Nephron progenitor cell (in vitro differentiated cells): Measurements from ENCODE around the gene KRTAP5-1.
"Not testable (repeated sequence)": the region's sequence is repeated elsewhere in the genome, so short reads cannot be mapped to it uniquely, and the experiment has no call there.

Experiments used
- DNase-seq: peaks from one replicate; pipeline ENCODE4 v3.0.0; 2021
- H3K27ac Mint-ChIP-seq: 2 replicates; pipeline ENCODE4 v1.8.0; 2021; ENCODE audit warnings: mild to moderate bottlenecking, moderate library complexity, mixed read lengths
- H3K27me3 Mint-ChIP-seq: 2 replicates; pipeline ENCODE4 v1.8.0; 2021; ENCODE audit warnings: mild to moderate bottlenecking, low read depth, mixed read lengths; ENCODE audit not compliant: poor library complexity
- H3K36me3 Mint-ChIP-seq: 2 replicates; pipeline ENCODE4 v1.8.0; 2021; ENCODE audit warnings: low read depth, mixed read lengths
- H3K4me1 Mint-ChIP-seq: 2 replicates; pipeline ENCODE4 v1.8.0; 2021; ENCODE audit warnings: mixed read lengths
- H3K4me3 Mint-ChIP-seq: 2 replicates; pipeline ENCODE4 v1.8.0; 2021; ENCODE audit warnings: mild to moderate bottlenecking, moderate library complexity, mixed read lengths
- H3K9me3 Mint-ChIP-seq: 2 replicates; pipeline ENCODE4 v1.8.0; 2021; ENCODE audit warnings: mild to moderate bottlenecking, moderate library complexity, mixed read lengths
- TF ChIP-seq, protein P1 (sequence below): fragments of 200-600 bp; sonication (generic); IDR thresholded peaks from 2 replicates; pipeline ENCODE4 v1.5.0; 2021; ENCODE audit warnings: antibody characterized with exemption

KRTAP5-1 gene

DNA sequence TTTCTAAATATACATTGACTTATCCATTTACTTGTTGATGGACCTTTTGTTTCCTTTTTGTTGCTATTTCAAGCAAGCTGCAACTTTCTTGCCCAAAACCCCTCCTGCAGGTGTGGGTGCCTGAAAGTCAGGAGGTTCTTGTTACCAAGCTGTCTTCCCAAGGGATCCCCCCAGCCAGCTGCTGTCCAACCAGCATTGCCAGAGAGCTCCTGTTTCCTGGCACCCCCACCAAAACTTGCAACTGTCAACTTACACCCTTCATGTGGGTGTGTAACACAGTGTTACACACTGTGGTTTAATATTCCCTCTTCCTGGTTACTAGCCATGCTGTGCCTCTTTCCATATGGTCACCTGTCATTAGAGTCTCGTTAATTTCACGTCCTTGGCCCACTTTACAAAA, 1.6 kb upstream of the KRTAP5-1 start:
- H3K27ac Mint-ChIP-seq: no peak overlapping the region
- peaks cover 6% of the 10 kb centered on the region for H3K9me3 Mint-ChIP-seq
- no peak for DNase-seq
- H3K27me3 Mint-ChIP-seq: peaks cover 72% of the 10 kb centered on the region
- no peaks in the 10 kb centered on the region for H3K4me1 Mint-ChIP-seq
- TF ChIP-seq, protein P1, sequence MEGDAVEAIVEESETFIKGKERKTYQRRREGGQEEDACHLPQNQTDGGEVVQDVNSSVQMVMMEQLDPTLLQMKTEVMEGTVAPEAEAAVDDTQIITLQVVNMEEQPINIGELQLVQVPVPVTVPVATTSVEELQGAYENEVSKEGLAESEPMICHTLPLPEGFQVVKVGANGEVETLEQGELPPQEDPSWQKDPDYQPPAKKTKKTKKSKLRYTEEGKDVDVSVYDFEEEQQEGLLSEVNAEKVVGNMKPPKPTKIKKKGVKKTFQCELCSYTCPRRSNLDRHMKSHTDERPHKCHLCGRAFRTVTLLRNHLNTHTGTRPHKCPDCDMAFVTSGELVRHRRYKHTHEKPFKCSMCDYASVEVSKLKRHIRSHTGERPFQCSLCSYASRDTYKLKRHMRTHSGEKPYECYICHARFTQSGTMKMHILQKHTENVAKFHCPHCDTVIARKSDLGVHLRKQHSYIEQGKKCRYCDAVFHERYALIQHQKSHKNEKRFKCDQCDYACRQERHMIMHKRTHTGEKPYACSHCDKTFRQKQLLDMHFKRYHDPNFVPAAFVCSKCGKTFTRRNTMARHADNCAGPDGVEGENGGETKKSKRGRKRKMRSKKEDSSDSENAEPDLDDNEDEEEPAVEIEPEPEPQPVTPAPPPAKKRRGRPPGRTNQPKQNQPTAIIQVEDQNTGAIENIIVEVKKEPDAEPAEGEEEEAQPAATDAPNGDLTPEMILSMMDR: no peak
- H3K36me3 Mint-ChIP-seq: no peaks in the 10 kb centered on the region
- H3K4me3 Mint-ChIP-seq: no peak overlapping the region

GRCh38 chr11:1582909-1583308, 2.2 kb downstream of the KRTAP5-1 start:
- H3K36me3 Mint-ChIP-seq, DNase-seq, H3K4me1 Mint-ChIP-seq, H3K27ac Mint-ChIP-seq, H3K4me3 Mint-ChIP-seq: not testable (repeated sequence)
- peaks cover 67% of the 10 kb centered on the region for H3K27me3 Mint-ChIP-seq
- peaks cover 31% of the 10 kb centered on the region for H3K9me3 Mint-ChIP-seq

DNA sequence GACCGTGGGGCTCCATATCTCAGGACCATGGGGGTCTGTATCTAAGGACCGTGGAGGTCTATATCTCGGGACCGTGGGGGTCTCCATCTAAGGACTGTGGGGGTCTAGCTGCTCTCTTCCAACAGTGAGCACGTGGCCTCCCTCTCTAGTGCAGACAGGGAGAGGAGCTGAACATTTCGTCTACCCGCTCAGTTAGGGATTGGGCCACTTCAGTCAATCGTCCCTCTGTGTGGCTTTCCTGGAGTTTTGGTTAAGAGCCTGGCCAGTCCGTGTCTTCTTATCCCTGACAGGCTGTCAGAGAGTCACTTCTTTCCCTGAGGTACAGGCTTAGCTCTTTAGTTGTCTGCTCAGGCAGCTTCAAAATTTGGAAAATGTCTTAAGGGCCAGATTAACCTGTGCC, 3.1 kb downstream of the KRTAP5-1 start:
- Mint-ChIP-seq H3K27me3 (peaks cover 66% of the 10 kb centered on the region), H3K4me3 (no peak overlapping the region), H3K27ac (no peak overlapping the region), H3K9me3 (peaks cover 31% of the 10 kb centered on the region), H3K36me3 (no peaks in the 10 kb centered on the region), H3K4me1 (no peaks in the 10 kb centered on the region)
- TF ChIP-seq, protein P1: no peak
- DNase-seq: no peak

DNA sequence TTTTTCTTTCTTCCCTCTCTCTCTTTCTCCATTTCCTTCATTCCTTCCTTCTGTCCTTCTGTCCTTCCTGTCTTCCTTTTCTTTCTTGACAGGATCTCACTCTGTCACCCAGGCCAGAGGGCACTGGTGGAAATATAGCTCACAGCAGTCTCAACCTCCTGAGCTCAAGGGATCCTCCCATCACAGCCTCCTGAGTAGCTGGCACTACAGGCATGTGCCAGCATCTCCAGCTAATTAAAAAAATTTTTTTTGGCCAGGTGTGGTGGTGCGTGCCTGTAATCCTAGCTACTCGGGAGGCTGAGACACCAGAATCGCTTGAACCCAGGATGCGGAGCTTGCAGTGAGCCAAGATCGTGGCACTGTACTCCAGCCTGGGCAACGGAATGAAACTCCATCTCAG, 8.3 kb downstream of the KRTAP5-1 start:
- Mint-ChIP-seq H3K27ac (no peak overlapping the region), H3K4me1 (no peaks in the 10 kb centered on the region), H3K27me3 (peaks cover 77% of the 10 kb centered on the region), H3K36me3 (no peaks in the 10 kb centered on the region), H3K4me3 (no peak overlapping the region), H3K9me3 (peaks cover 26% of the 10 kb centered on the region)
- TF ChIP-seq, protein P1: no peak
- no peak for DNase-seq

DNA sequence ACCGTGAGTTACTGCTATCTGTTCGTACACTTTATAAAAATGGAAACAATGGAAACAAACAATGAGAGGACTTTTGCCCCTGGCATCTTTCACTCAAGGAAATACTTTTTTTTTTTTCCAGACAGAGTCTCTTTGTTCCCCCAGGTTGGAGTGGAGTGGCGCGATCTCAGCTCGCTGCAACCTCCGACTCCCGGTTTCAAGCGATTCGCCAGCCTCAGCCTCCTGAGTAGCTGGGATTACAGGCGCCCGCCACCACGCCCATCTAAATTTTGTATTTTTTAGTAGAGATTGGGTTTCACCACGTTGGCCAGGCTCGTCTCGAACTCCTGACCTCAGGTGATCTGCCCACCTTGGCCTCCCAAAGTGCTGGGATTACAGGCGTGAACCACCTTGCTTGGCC, 9.3 kb downstream of the KRTAP5-1 start:
- peaks cover 74% of the 10 kb centered on the region for H3K27me3 Mint-ChIP-seq
- H3K4me1 Mint-ChIP-seq, H3K27ac Mint-ChIP-seq, DNase-seq, H3K36me3 Mint-ChIP-seq, H3K4me3 Mint-ChIP-seq: not testable (repeated sequence)
- H3K9me3 Mint-ChIP-seq: peaks cover 15% of the 10 kb centered on the region

DNA sequence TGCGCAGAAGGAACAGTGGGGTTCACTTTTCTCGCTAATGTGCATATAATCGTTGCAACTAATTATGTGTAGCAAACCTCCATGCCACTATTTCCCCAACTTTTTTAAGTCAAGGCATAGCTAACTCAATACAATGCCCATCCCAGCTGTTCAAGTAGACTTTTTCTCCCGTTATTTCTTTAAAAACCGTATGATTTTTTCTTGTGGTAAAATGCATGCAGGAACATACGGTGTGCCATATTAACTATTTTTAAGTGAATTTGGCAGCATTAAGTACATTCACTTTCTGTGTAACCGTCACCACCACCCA, 10.2 kb downstream of the KRTAP5-1 start:
- TF ChIP-seq, protein P1: no peak
- DNase-seq: no peak
- no peak overlapping the region for H3K4me3 Mint-ChIP-seq
- no peaks in the 10 kb centered on the region for H3K4me1 Mint-ChIP-seq
- H3K36me3 Mint-ChIP-seq: no peaks in the 10 kb centered on the region
- H3K9me3 Mint-ChIP-seq: peaks cover 15% of the 10 kb centered on the region
- no peak overlapping the region for H3K27ac Mint-ChIP-seq
- peaks cover 80% of the 10 kb centered on the region for H3K27me3 Mint-ChIP-seq

DNA sequence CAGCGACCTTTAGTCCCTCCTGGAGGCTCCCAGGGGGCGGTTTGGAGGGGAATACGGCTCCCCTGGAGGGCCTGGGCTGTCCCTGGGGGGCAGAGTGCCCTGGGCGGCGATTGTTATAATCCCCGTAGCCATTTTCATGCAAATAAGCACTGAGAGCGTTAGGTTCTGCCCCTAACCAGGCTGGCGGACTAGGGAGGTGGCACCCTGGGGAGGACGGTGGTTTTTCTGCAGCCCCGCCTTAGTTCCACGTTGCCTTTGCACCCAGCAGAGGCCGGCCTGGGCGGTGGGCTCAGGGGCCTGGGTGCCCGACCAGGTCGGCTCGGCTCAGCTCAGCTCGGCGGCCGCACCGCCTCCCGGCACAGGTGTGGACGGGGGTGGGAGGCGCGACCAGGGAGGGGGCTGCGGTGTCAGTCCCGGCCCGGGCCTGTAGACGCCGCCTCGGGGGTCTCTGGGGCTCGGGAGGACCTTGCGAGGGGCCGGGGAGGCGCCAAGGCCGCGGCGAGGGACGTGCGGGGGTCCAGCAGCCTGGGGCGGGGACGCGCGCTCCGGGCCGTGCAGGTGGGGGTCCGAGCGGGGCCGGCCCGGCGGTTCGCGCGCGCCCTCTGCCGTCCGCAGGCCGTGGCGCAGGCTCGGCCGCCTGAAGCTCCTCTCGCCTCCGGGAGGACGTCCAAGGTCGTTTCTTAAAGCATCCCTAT, 10.7 kb downstream of the KRTAP5-1 start:
- Mint-ChIP-seq H3K27me3 (peaks cover 80% of the 10 kb centered on the region), H3K36me3 (no peaks in the 10 kb centered on the region), H3K9me3 (peaks cover 15% of the 10 kb centered on the region), H3K4me1 (no peaks in the 10 kb centered on the region), H3K27ac (no peak overlapping the region), H3K4me3 (no peak overlapping the region)
- TF ChIP-seq, protein P1: peak; percentile 56
- DNase-seq: peak; percentile 80
